Activated effector memory CD4-positive, alpha-beta T cell treated with Interleukin-2 at 50 U/mL for 16 hours (primary cell): ENCODE results near the gene STEAP3.
A peak's percentile ranks its signal among the peaks of the same experiment; 100 is the strongest.

ENCODE experiments used
- DNase-seq: peaks from one replicate; pipeline ENCODE4 v3.0.0-alpha.2; 2020

Gene STEAP3, protein sequence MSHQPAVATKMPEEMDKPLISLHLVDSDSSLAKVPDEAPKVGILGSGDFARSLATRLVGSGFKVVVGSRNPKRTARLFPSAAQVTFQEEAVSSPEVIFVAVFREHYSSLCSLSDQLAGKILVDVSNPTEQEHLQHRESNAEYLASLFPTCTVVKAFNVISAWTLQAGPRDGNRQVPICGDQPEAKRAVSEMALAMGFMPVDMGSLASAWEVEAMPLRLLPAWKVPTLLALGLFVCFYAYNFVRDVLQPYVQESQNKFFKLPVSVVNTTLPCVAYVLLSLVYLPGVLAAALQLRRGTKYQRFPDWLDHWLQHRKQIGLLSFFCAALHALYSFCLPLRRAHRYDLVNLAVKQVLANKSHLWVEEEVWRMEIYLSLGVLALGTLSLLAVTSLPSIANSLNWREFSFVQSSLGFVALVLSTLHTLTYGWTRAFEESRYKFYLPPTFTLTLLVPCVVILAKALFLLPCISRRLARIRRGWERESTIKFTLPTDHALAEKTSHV

GRCh38 chr2:119223521-119224390, at the start of gene STEAP3:
TSS of gene STEAP3 (plus strand) at chr2:119223834. CDS start at chr2:119231013, 7,179 bp downstream.
- no peak for DNase-seq

DNA sequence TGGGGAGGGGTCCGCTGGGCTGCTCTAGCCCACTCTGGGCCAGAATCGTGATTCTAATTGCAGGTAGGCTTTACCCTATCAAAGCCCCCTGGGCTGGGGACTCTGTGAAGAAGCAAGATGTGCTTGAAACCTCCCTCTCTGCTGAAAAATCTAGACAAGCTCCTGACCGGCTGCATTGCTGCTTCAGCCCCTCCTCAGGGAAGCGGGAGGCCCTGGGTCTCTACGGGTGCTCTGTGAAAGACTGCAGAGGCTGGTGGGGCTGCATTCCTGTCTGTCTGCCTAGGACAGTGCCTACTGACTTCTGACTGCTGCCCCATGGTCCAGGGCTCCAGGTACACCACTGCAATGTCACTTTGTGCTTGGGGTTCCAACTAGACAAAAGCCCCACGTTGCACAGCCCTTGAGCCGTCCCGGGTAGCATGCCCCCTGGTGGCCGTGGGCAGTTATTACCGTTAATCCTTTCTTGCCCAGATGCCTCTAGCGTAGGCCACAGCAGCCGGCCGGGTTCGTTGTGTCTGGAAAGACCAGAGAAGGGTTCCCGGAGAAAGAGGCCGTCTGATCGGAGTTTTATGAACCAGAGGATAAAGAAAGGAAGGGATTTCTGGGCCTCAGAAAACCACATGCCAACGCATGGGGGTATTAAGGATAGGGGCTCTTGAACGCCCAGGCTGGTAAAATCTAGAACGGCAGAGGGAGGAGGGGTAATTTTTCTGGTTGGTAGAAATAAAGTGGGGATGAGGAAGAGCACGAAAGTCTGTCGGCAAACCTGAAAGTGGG, 49.2 kb upstream of the STEAP3 start:
- DNase-seq, result peak; percentile 17

- DNase-seq, result no peak
Measured at GRCh38 chr2:119174993-119175347, 48.7 kb upstream of the STEAP3 start.

DNA sequence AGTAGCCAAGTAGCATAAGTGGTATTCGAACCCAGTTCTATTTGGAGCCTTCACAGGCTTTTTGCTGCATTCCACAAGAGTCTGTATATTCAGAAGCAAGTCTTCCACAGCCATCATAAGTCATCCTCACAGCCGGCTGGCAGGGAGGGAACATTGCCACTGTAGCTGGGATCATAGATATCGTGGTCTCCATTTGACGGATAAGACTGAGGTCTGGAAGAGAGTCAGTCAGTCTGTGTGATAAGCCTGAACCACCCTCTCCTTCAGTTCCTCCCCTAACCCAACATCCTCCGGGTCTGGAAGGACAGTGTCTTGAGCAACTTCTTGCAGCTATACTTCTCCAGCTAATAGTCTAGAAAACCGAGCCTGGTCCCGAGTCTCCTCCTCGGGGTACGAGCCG, 48.1 kb upstream of the STEAP3 start:
- DNase-seq, result no peak

- DNase-seq, result no peak
Measured at GRCh38 chr2:119177171-119177837, 46.3 kb upstream of the STEAP3 start.

DNA sequence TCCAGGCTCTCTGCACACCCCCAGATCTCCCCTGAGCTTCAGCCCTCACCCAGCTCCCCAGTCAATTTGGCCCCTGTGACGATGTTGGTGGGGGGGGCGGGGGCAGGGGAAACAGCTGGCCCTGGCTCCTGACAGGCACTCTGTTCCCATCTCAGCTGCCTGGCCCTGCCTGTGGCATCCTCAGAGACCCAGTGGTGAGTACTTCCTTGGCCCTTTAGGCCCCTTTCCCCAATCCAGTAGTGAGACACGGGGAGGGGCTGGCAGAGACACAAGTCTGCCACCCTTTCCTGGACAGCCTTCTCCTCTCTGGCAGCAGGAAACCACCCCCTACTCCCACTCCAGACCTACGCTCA, 45.8 kb upstream of the STEAP3 start:
- DNase-seq, result no peak

DNA sequence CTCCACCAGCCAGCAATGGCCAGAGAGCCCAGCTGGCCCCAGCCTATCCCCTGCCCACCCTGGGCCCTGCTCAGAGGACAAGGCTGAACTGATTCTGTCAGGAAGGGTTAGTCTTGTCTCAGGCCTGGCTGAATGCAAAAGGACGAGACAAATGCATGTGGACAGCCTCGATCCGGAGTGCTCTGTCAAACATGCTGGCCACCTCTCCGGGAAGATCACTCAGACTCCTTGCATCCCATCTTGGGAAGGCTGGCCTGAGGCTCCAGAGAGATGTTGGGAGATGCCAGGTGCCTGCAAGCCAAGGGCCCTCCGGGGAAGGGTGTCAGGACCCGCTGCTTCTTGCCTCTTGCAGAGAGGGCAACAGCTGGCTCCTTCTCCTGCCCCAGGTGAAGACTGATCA, 44.9 kb upstream of the STEAP3 start:
- DNase-seq, result no peak

DNA sequence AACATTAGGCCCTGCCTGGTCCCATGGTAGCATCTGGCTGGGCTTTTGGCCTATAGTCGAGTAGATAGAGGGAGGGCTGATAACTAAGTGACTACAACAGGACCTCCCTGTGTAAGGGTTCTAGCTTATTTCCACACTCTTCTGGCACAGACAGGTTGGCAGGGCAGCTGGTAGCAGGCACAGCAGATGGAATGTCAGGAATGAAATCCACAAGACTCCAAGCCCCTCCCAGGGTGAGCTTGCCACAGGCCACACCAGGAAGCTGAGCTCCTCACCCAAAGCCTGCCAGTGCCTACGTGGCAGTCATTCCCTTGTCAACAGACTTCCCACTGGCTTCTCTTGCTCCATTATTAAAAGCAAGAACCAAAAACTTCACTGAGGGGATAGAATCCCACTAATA, 44.4 kb upstream of the STEAP3 start:
- DNase-seq, result no peak

DNA sequence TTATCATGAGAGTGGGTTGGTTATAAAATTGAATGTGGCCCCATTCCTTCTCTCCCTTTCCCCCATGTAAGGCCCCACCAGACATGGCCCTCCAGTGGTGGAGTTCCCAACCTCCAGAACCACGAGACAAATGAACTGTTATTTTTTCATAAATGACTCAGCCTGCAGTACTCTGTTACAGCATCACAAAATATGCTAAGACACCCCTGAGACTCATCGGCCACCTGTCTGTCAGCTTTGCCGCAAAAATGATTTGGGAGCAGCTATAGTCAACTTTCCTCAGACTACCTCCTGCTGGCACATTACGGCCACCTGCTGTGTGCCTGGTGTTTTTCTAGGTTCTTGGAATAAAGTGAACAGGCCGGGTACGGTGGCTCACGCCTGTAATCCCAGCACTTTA, 43.6 kb upstream of the STEAP3 start:
- DNase-seq, result no peak

- no peak for DNase-seq
Measured at GRCh38 chr2:119180892-119181291, 42.7 kb upstream of the STEAP3 start.

- DNase-seq, result no peak
Measured at GRCh38 chr2:119181391-119181790, 42.2 kb upstream of the STEAP3 start.

GRCh38 chr2:119181791-119182445, 41.7 kb upstream of the STEAP3 start:
- no peak for DNase-seq

DNA sequence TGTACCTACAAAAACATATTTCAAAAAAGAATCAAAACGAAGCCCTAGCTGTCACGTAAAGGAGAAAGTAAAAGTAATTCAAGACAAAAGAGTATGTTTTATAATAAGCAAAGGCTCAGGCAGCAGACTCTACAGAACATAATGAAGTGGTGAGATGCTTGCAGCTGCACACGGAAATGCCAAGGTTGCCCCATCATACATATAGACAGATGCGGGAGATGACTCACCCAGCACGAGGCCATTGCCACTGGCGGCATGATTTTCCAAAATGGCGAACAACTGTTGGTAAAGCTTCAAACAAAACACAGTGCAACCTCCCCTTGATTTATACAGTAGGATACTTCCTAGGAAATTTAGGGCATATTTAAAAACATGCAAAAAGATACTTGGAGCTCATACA, 39.1 kb upstream of the STEAP3 start:
- DNase-seq, result no peak

DNA sequence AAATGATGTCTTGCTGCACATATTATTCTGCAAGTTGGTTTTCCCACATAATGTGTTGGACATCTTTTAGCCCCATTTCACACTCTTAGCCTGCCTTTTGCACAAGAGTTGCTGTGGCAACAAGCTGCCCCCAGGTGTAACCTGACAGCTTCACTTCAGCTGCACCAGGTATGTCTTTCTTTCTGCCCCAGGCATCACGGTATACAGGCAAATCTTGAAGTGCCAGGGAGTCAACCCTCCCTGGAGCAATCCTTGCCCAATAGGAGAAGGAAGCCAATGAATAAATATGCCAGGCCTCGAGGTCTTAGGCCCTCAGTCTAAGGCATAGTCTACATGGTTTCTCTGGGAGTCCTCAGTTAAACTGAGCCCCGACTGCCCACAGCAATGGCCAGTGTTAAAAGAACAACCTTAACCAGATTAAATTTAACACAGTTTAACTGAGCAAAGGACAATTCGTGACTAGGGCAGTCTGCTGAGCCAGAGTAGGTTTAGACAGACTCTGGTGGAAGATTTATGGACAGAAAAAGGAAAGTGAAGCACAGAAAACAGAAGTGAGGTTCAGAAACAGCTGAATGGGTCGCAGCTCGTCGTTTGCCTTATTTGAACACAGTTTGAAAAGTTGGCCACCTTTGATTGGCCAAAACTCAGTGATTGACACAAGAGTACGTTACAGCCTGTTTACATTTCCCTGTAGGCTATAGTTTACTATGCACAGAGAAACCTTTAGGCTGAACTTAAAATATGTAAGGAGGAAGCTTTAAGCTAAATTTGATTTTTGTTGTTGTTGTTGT, 33.1 kb upstream of the STEAP3 start:
- no peak for DNase-seq

GRCh38 chr2:119192893-119193292, 30.7 kb upstream of the STEAP3 start:
- no peak for DNase-seq

GRCh38 chr2:119195001-119195400, 28.6 kb upstream of the STEAP3 start:
- no peak for DNase-seq

- no peak for DNase-seq
Measured at GRCh38 chr2:119195887-119196286, 27.7 kb upstream of the STEAP3 start.

DNA sequence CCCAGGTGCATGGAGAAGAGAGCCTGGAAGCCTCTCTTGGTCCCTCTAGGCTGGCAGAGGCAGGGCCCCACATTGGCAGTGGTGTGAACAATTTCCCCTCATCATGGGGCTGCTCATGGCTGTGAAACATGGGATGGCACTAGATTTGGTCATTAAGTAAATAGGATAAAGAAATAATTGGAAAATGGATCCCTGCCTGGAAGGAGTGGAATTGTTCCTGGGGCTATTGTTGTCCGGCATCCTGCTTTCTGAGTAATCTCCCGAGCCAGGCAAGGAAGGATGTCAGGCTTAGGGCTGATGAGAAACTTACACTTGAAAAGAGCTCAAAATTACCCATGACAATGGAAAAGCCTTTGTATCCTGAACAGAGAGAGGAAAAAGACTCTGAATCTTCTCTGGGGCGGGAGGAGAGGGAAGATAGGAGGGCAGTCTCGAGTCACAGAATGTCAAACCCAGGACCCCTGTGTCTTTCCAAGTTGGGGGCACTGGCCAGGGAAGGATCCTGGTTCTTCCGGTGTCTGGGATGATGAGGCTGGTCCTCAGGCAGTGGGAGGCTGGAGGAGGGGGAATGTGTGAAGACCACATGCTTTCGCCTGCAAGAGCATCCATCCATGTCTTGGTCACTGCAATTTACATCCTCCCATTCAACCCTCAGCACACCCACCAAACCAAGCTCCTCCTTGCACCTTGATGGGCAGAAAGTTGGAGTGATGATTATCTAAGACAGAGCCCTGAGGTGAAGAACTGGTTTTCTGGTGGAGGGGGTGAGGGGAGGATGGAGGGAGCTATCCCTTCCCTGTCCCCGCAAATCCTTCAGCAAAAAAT, 27.1 kb upstream of the STEAP3 start:
- no peak for DNase-seq

- DNase-seq, result no peak
Measured at GRCh38 chr2:119197126-119197405, 26.6 kb upstream of the STEAP3 start.

- no peak for DNase-seq
Measured at GRCh38 chr2:119197529-119198239, 25.9 kb upstream of the STEAP3 start.
